VCaP (cell line): ENCODE measurements around the gene PREX1.

Experiments used
- H3K27ac ChIP-seq: fragments of 450-650 bp; 2 replicates; pipeline ENCODE4 v1.5.1; 2017
- CTCF ChIP-seq: fragments of 450-650 bp; conservative IDR thresholded peaks from 2 replicates; pipeline ENCODE4 v1.5.1; 2017; ENCODE audit warnings: mild to moderate bottlenecking, moderate library complexity

PREX1 gene

DNA sequence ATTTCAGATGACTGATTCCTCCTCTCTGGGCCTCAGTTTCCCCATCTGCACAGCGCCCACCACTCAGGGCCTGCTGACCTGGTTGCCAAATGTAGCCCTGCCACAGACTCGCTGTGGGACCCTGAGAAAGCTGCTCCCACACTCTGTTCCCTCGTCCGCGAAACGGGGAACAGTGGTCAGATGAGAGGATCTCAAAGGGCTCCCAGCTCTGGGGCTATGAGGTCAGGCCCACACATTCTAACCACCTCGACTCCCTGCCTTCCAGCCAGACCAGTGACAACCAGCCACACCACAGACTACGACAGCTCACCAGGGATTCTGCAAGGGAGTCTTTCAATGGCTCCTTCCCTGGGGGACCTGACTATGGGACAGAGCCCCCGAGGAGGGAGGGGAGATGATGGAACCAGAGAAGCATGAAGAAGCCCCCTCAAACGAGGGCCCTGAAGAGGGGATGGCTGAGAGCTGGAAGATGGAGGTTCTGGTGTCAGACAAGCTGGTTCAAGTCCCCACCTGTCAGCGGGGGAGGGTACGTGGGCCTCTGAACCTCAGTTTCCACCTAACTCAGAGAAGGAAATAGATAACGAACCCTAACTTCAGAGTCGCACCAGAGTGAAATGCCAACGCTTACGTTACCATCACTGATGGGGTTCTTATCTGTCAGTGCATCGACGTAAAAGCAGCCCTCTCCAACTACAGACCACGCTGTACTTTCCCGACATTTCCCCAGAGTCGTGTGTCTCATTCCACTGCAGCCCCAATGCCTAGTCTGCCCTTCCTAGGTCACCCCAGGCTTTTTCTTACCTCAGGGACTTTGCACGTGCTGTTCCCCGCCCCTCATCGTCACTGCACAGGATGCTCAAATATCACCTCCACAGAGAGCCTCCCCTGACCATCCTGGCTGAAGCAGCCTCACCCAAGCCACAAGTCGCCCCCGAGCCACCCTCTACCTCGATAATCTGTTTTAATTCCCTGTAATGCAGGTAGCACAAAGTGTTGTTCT, 60.5 kb downstream of the PREX1 start:
- no peak for TF ChIP-seq CTCF
- no peak overlapping the region for H3K27ac ChIP-seq

DNA sequence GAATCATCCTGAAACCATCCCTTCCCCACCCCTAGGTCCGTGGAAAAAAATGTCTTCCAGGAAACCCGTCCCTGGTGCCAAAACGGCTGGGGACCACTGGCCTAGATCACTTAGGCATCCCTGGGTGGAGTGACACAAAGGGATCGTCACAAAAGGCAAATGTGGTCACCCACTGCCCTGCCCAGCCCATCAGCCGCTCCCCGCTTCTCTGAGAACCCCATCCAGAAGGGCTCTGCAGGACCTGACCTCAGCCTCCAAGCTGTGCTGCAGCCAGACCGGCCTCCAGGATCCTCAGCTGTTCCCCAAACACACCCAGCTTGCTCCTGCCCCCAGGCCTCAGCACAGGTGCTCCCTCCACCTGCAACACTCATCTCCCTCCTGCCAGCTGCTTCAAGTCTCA, 61.6 kb downstream of the PREX1 start:
- TF ChIP-seq CTCF: no peak
- no peak overlapping the region for H3K27ac ChIP-seq

- no peak overlapping the region for H3K27ac ChIP-seq
- TF ChIP-seq CTCF: no peak
Measured at GRCh38 chr20:48765359-48765758, 62.4 kb downstream of the PREX1 start.

- H3K27ac ChIP-seq: no peak overlapping the region
Measured at GRCh38 chr20:48763216-48763914, 64.4 kb downstream of the PREX1 start.

DNA sequence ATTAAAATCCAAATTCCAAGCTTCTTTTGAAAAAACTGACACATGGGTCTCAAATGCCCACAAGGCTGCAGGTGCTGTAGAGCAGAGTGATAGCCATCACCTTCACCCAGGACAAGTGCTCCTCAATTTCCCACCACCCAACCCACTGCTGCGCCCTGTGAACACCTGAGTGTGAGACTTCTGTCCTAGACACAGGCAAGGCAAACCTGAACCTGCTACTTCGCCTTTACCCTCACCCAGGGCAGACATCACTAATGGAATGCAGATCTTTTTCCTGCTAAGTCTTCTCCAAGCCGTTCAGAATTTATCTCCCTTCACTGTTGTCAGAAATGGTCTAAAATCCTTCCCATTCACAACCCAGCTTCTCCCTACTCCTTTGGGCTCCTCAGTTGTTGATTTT, 65.9 kb downstream of the PREX1 start:
- H3K27ac ChIP-seq: no peak overlapping the region
- TF ChIP-seq CTCF: no peak

More at GRCh38 chr20:48763216-48763914, 64.4 kb downstream of the PREX1 start:
- no peak for TF ChIP-seq CTCF

DNA sequence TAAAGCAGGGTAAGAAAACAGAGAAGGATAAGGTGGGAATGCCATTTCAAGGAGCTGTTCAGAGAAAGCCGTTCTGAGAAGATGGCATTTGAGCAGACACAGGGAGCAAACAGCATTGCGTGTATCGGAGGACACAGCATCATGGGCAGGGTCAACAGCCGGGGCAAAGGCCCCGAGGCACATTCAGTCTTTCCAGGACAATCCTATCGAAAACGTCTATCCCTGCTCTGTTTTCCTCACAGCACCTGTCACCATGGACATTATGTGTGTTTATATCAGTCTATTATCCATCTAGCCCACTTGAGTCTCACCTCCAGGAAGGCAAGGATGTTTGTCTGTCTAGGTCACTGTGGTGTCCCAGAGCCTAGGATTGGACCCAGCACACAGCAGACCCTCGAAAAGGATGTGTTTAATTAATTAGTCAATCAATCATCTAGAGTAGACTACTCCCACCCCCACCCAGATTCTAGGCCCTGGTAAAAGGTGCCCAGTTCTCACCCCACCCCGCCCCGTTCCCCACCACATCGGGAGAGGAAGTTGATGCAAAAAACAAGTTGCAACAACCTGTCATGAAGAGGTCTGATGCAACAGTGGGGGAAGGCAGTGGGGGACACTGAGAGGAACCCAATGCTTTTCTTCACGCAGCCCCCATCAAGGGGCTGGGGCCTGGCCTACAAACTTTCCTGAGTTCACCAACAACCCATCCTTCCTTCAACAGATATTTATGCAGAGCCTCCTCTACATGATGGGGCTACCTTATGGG, 66.6 kb downstream of the PREX1 start:
- no peak for TF ChIP-seq CTCF
- no peak overlapping the region for H3K27ac ChIP-seq
